ENCODE data around the gene EDEM2. TPM values are rescaled to one million over a fixed set of nuclear protein-coding genes. Genes with fewer than 3 reads are reported as not detected.
A peak's percentile ranks its signal among the peaks of the same experiment; 100 is the strongest.

Gene EDEM2
- total and polyA plus RNA-seq, 2 of the 13 experiments (the other 11 are each of a cell fraction or from before 2014, with no cell fraction given), result 33.1 to 46.9 TPM

DNA sequence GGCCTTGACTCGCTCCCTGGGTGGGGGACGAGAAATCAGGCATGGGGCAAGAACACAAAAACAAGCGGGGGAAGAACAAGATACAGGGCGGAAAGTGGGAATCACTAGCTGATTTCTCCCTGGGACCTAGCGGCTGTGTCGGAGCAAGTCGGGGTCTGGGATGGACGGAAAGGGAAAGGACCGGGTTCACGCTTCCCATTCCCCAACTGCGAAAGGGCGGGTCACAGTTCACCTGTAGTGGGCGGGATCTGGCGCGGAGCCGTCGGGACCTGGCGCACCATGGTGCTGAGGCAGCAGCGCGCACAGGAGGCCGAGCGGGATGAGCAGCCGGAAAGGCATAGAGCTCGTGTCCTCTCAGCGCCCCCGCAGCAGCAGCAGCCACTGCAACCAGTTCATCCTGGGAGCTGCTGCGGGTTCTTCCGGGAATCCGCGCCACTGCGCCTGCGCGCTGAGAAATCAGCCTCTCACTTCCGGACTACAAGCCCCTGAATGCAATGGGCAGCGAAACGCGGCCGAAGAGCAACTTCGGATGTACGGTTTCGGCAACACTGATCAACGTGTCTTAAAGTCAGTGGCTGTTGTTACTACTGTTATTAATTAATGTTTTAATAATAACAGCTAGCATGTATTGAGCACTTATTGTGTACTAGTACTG is at the start of gene EDEM2 (continued):
- peak; percentile 83; the same call in 1 of the 2 replicates for TF ChIP-seq ZNF558 (CRISPR knock-in tag; IDR thresholded peaks at IDR 0.05; ENCODE audit: borderline replicate concordance)
- peak; percentile 96 for TF ChIP-seq SALL1 (CRISPR knock-in tag; IDR thresholded peaks at IDR 0.05)
- 0 out of 2 replicates have a peak, but pooled peaks have one; percentile 97 for TF ChIP-seq ZNF556 (CRISPR knock-in tag; IDR thresholded peaks at IDR 0.05; ENCODE audit: borderline replicate concordance)
- TF ChIP-seq, protein P1, sequence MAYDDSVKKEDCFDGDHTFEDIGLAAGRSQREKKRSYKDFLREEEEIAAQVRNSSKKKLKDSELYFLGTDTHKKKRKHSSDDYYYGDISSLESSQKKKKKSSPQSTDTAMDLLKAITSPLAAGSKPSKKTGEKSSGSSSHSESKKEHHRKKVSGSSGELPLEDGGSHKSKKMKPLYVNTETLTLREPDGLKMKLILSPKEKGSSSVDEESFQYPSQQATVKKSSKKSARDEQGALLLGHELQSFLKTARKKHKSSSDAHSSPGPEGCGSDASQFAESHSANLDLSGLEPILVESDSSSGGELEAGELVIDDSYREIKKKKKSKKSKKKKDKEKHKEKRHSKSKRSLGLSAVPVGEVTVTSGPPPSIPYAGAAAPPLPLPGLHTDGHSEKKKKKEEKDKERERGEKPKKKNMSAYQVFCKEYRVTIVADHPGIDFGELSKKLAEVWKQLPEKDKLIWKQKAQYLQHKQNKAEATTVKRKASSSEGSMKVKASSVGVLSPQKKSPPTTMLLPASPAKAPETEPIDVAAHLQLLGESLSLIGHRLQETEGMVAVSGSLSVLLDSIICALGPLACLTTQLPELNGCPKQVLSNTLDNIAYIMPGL (CRISPR knock-in tag; IDR thresholded peaks at IDR 0.05; ENCODE audit: borderline replicate concordance in 1 of 2, low read depth in 1 of 2), result peak; percentile 94 to 98
- TF ChIP-seq, protein P2, sequence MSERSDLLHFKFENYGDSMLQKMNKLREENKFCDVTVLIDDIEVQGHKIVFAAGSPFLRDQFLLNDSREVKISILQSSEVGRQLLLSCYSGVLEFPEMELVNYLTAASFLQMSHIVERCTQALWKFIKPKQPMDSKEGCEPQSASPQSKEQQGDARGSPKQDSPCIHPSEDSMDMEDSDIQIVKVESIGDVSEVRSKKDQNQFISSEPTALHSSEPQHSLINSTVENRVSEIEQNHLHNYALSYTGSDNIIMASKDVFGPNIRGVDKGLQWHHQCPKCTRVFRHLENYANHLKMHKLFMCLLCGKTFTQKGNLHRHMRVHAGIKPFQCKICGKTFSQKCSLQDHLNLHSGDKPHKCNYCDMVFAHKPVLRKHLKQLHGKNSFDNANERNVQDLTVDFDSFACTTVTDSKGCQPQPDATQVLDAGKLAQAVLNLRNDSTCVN (CRISPR knock-in tag; IDR thresholded peaks at IDR 0.05; ENCODE audit: borderline replicate concordance), result peak; percentile 72; the same call in 1 of the 2 replicates
- TF ChIP-seq ZNF660 (CRISPR knock-in tag; IDR thresholded peaks at IDR 0.05; ENCODE audit: borderline replicate concordance, low read depth), result no peak
- peak; percentile 95 for TF ChIP-seq CREM (IDR thresholded peaks at IDR 0.05)
- no peak for TF ChIP-seq CREM (CRISPR knock-in tag; IDR thresholded peaks at IDR 0.05)
- peak; percentile 60 for TF ChIP-seq ZNF629 (CRISPR knock-in tag; conservative IDR thresholded peaks at IDR 0.05)
- TF ChIP-seq TGIF2 (CRISPR knock-in tag; IDR thresholded peaks at IDR 0.05), result 0 out of 2 replicates have a peak, but pooled peaks have one; percentile 32
- no peak for TF ChIP-seq SKI (IDR thresholded peaks at IDR 0.05; ENCODE audit: partially characterized antibody)
- TF ChIP-seq MTERF4 (CRISPR knock-in tag; IDR thresholded peaks at IDR 0.05), result no peak; the same call in 1 of the 2 replicates
- TF ChIP-seq MXD3 (CRISPR knock-in tag; IDR thresholded peaks at IDR 0.05), result peak; percentile 76; the same call in 1 of the 2 replicates
- peak; percentile 71; the same call in 1 of the 2 replicates for TF ChIP-seq ZMAT3 (CRISPR knock-in tag; conservative IDR thresholded peaks at IDR 0.05)
- peak; percentile 97 for TF ChIP-seq ETV5 (CRISPR knock-in tag; IDR thresholded peaks at IDR 0.05; ENCODE audit: borderline replicate concordance)
- no peak for TF ChIP-seq FLYWCH1 (CRISPR knock-in tag; IDR thresholded peaks at IDR 0.05)
- 0 out of 2 replicates have a peak, but pooled peaks have one; percentile 20 for TF ChIP-seq NFE2 (CRISPR knock-in tag; IDR thresholded peaks at IDR 0.05)
- TF ChIP-seq ZSCAN5A (CRISPR knock-in tag; IDR thresholded peaks at IDR 0.05; ENCODE audit: borderline replicate concordance), result peak; percentile 83; the same call in 1 of the 2 replicates
- TF ChIP-seq SOX5 (CRISPR knock-in tag; IDR thresholded peaks at IDR 0.05; ENCODE audit: borderline replicate concordance), result 0 out of 2 replicates have a peak, but pooled peaks have one; percentile 45
- TF ChIP-seq SYNCRIP (IDR thresholded peaks at IDR 0.05; ENCODE audit: insufficient read depth, low read depth, low read length), result no peak
- TF ChIP-seq TCF7L2 (IDR thresholded peaks at IDR 0.05; ENCODE audit: low read depth, low read length), result no peak
- no peak for TF ChIP-seq U2AF2 (IDR thresholded peaks at IDR 0.05; ENCODE audit: low read depth, low read length)
- TF ChIP-seq ZC3H4 (CRISPR knock-in tag; IDR thresholded peaks at IDR 0.05; ENCODE audit: borderline replicate concordance), result no peak; the same call in 1 of the 2 replicates

All from HepG2 (cell line).